WTC11 (cell line): ENCODE data around the gene ARSA. TPM values are rescaled to one million over a fixed set of nuclear protein-coding genes. Genes with fewer than 3 reads are reported as not detected.

Experiments used
- ATAC-seq: fragments of 200-7000 bp; cut with Tn5 transposase; 2 replicates; pipeline ENCODE4 v1.10.0; 2021; ENCODE audit warnings: mild to moderate bottlenecking, moderate library complexity
- CTCF ChIA-PET: fragments of 300-600 bp; sonication (Branson Sonifier 250); formaldehyde crosslinking; loops from one replicate; lab custom pipeline; 2021; ENCODE audit warnings: antibody characterized with exemption; lab: Charles Lee
- POLR2A ChIA-PET: fragments of 350-600 bp; sonication (Branson Sonifier 250); formaldehyde crosslinking; loops from one replicate; lab custom pipeline; 2021; ENCODE audit warnings: antibody characterized with exemption; lab: Charles Lee
- DNase-seq: peaks from one replicate; pipeline ENCODE4 v3.0.0; 2021; ENCODE audit warnings: low spot score
- H3K27ac Mint-ChIP-seq: 2 replicates; pipeline ENCODE4 v1.8.0; 2021; ENCODE audit warnings: mixed read lengths
- H3K27me3 Mint-ChIP-seq: 2 replicates; pipeline ENCODE4 v1.8.0; 2021; ENCODE audit warnings: low read depth, mild to moderate bottlenecking, moderate library complexity, mixed read lengths
- H3K36me3 Mint-ChIP-seq: 2 replicates; pipeline ENCODE4 v1.8.0; 2021; ENCODE audit warnings: mixed read lengths
- H3K4me1 Mint-ChIP-seq: 2 replicates; pipeline ENCODE4 v1.8.0; 2022; ENCODE audit warnings: mixed read lengths
- H3K4me3 Mint-ChIP-seq: 2 replicates; pipeline ENCODE4 v1.8.0; 2021; ENCODE audit warnings: mild to moderate bottlenecking, moderate library complexity, mixed read lengths
- H3K9me3 Mint-ChIP-seq: 2 replicates; pipeline ENCODE4 v1.8.0; 2021; ENCODE audit warnings: mixed read lengths
- CBFB ChIP-seq: sonication (generic); formaldehyde crosslinking; IDR thresholded peaks from 2 replicates; pipeline ENCODE4 v1.8.1; 2022; ENCODE audit warnings: mild to moderate bottlenecking, low read depth, missing genetic modification reagents
- E2F1 ChIP-seq: sonication (generic); formaldehyde crosslinking; IDR thresholded peaks from 2 replicates; pipeline ENCODE4 v1.8.0; 2022; ENCODE audit warnings: mild to moderate bottlenecking, missing genetic modification reagents
- EMX1 ChIP-seq: fragments of 250-450 bp; sonication (Bioruptor Pico); IDR thresholded peaks from 2 replicates; pipeline ENCODE4 v1.8.0; 2021; ENCODE audit warnings: mild to moderate bottlenecking
- ETV6 ChIP-seq: sonication (generic); formaldehyde crosslinking; IDR thresholded peaks from 2 replicates; pipeline ENCODE4 v1.8.1; 2022; ENCODE audit warnings: mild to moderate bottlenecking, missing genetic modification reagents
- FOXJ3 ChIP-seq: sonication (generic); formaldehyde crosslinking; IDR thresholded peaks from 2 replicates; pipeline ENCODE4 v1.9.0; 2021; ENCODE audit warnings: missing genetic modification reagents, mild to moderate bottlenecking, borderline replicate concordance
- FOXK1 ChIP-seq: sonication (generic); formaldehyde crosslinking; IDR thresholded peaks from 2 replicates; pipeline ENCODE4 v1.8.0; 2022; ENCODE audit warnings: mild to moderate bottlenecking, moderate library complexity, missing genetic modification reagents
- GABPB1 ChIP-seq: sonication (generic); formaldehyde crosslinking; IDR thresholded peaks from 2 replicates; pipeline ENCODE4 v1.8.1; 2023; ENCODE audit warnings: mild to moderate bottlenecking, missing genetic modification reagents
- GRHL2 ChIP-seq: fragments of 250-450 bp; sonication (Bioruptor Pico); IDR thresholded peaks from 2 replicates; pipeline ENCODE4 v1.8.0; 2022; ENCODE audit warnings: mild to moderate bottlenecking, moderate library complexity; ENCODE audit not compliant: insufficient replicate concordance, severe bottlenecking
- GTF2I ChIP-seq: fragments of 250-450 bp; sonication (Bioruptor Pico); conservative IDR thresholded peaks from 2 replicates; pipeline ENCODE4 v1.4.0; 2021; ENCODE audit warnings: mild to moderate bottlenecking
- HMGA2 ChIP-seq: fragments of 250-450 bp; sonication (Bioruptor Pico); IDR thresholded peaks from 2 replicates; pipeline ENCODE4 v1.4.0; 2021; ENCODE audit warnings: mild to moderate bottlenecking, moderate library complexity
- HMGXB4 ChIP-seq: sonication (generic); formaldehyde crosslinking; IDR thresholded peaks from 2 replicates; pipeline ENCODE4 v1.8.1; 2023; ENCODE audit warnings: mild to moderate bottlenecking, moderate library complexity, missing genetic modification reagents
- IRF2 ChIP-seq: sonication (generic); formaldehyde crosslinking; IDR thresholded peaks from 2 replicates; pipeline ENCODE4 v1.8.0; 2022; ENCODE audit warnings: low read depth, missing genetic modification reagents, borderline replicate concordance
- JAZF1 ChIP-seq: fragments of 250-450 bp; sonication (Bioruptor Pico); IDR thresholded peaks from 2 replicates; pipeline ENCODE4 v1.9.0; 2021; ENCODE audit warnings: moderate library complexity, mild to moderate bottlenecking, inconsistent platforms
- JUN ChIP-seq: sonication (generic); formaldehyde crosslinking; IDR thresholded peaks from 2 replicates; pipeline ENCODE4 v1.8.0; 2023; ENCODE audit warnings: mild to moderate bottlenecking, missing genetic modification reagents
- MXD4 ChIP-seq: fragments of 250-450 bp; sonication (Bioruptor Pico); IDR thresholded peaks from 2 replicates; pipeline ENCODE4 v1.8.0; 2021; ENCODE audit warnings: mild to moderate bottlenecking, moderate library complexity, borderline replicate concordance
- NR2C2 ChIP-seq: sonication (generic); formaldehyde crosslinking; IDR thresholded peaks from 2 replicates; pipeline ENCODE4 v1.8.0; 2022; ENCODE audit warnings: mild to moderate bottlenecking, missing genetic modification reagents
- PRDM15 ChIP-seq: sonication (generic); formaldehyde crosslinking; IDR thresholded peaks from 2 replicates; pipeline ENCODE4 v1.8.0; 2022; ENCODE audit warnings: missing genetic modification reagents
- SMAD3 ChIP-seq: sonication (generic); formaldehyde crosslinking; IDR thresholded peaks from 2 replicates; pipeline ENCODE4 v1.8.0; 2022; ENCODE audit warnings: missing genetic modification reagents, mild to moderate bottlenecking, borderline replicate concordance
- STAT6 ChIP-seq: sonication (generic); formaldehyde crosslinking; conservative IDR thresholded peaks from 2 replicates; pipeline ENCODE4 v1.8.1; 2023; ENCODE audit warnings: mild to moderate bottlenecking, low read depth, missing genetic modification reagents, moderate library complexity
- ZBTB43 ChIP-seq: sonication (generic); formaldehyde crosslinking; IDR thresholded peaks from 2 replicates; pipeline ENCODE4 v1.8.1; 2023; ENCODE audit warnings: mild to moderate bottlenecking, missing genetic modification reagents
- ZNF232 ChIP-seq: sonication (generic); formaldehyde crosslinking; IDR thresholded peaks from 2 replicates; pipeline ENCODE4 v1.8.0; 2022; ENCODE audit warnings: mild to moderate bottlenecking, missing genetic modification reagents
- ZNF317 ChIP-seq: sonication (generic); formaldehyde crosslinking; IDR thresholded peaks from 2 replicates; pipeline ENCODE4 v1.8.1; 2023; ENCODE audit warnings: low read depth, mild to moderate bottlenecking, moderate library complexity, missing genetic modification reagents, borderline replicate concordance
- ZNF512 ChIP-seq: sonication (generic); formaldehyde crosslinking; IDR thresholded peaks from 2 replicates; pipeline ENCODE4 v1.8.1; 2022; ENCODE audit warnings: missing genetic modification reagents, borderline replicate concordance
- total RNA-seq: library from RNA; stranded (reverse); gene quantifications from 3 replicates; pipeline ENCODE4 v1.2.3, GENCODE V29; 2021

The ARSA gene
- total RNA-seq, 1 experiment from 2014 or later, result 18.8 TPM

GRCh38 chr22:50599816-50600455 lies 28.0 kb downstream of the ARSA start:
- peak; percentile 79 for ATAC-seq
- DNase-seq, result peak; percentile 84
- Mint-ChIP-seq H3K4me3 (peak overlapping the region; percentile 62), H3K36me3 (no peaks in the 10 kb centered on the region), H3K27ac (no peak overlapping the region), H3K27me3 (peaks cover 72% of the 10 kb centered on the region), H3K9me3 (no peaks in the 10 kb centered on the region), H3K4me1 (peaks cover 12% of the 10 kb centered on the region; the same call in 1 of the 2 replicates)
- ChIA-PET CTCF (interaction anchor here (0.7 to 1.0 kb wide), 2 partner anchors 21 to 74 kb away, joined by 3 to 4 read pairs; partner anchors contain the start of gene SCO2), POLR2A (no interaction called here)
- peak; percentile 80; the same call in 1 of the 2 replicates for TF ChIP-seq GABPB1
- TF ChIP-seq FOXK1 (CRISPR knock-in tag), result peak; percentile 98
- TF ChIP-seq PRDM15, result peak; percentile 82
- TF ChIP-seq CBFB (CRISPR knock-in tag), result peak; percentile 92; the same call in 1 of the 2 replicates
- TF ChIP-seq GRHL2 (CRISPR knock-in tag), result no peak
- TF ChIP-seq IRF2 (CRISPR knock-in tag), result peak; percentile 92; the same call in 1 of the 2 replicates
- TF ChIP-seq HMGXB4 (CRISPR knock-in tag), result no peak; the same call in 1 of the 2 replicates
- TF ChIP-seq HMGA2 (CRISPR knock-in tag), result no peak
- no peak for TF ChIP-seq GTF2I (CRISPR knock-in tag)
- peak; percentile 96; the same call in 1 of the 2 replicates for TF ChIP-seq SMAD3
- TF ChIP-seq STAT6, result 0 out of 2 replicates have a peak, but pooled peaks have one; percentile 60
- TF ChIP-seq JUN, result peak; percentile 99
- peak; percentile 99 for TF ChIP-seq ZNF232 (CRISPR knock-in tag)
- TF ChIP-seq ZNF512 (CRISPR knock-in tag), result peak; percentile 90; the same call in 1 of the 2 replicates
- peak; percentile 43; the same call in 1 of the 2 replicates for TF ChIP-seq EMX1 (CRISPR knock-in tag)
- TF ChIP-seq ETV6 (CRISPR knock-in tag), result peak; percentile 96
- TF ChIP-seq JAZF1 (CRISPR knock-in tag), result no peak
- TF ChIP-seq E2F1 (CRISPR knock-in tag), result peak; percentile 96
- no peak for TF ChIP-seq MXD4 (CRISPR knock-in tag)
- peak; percentile 87 for TF ChIP-seq NR2C2 (CRISPR knock-in tag)
- TF ChIP-seq ZBTB43 (CRISPR knock-in tag), result peak; percentile 97
- no peak; the same call in 1 of the 2 replicates for TF ChIP-seq FOXJ3 (CRISPR knock-in tag)
- TF ChIP-seq ZNF317 (CRISPR knock-in tag), result peak; percentile 84
